Measurements from ENCODE around the gene GRIA4. TPM values are rescaled to one million over a fixed set of nuclear protein-coding genes. Genes with fewer than 3 reads are reported as not detected.

Gene GRIA4
- total and polyA plus RNA-seq, 5 donors = 0.05 to 0.17 TPM; not detected in 3

- DNase-seq (no peak), ATAC-seq (no peak)
- Histone ChIP-seq H3K9me3 (ENCODE audit: control insufficient read depth, low read length) (no peaks in the 10 kb centered on the region), H3K4me3 (ENCODE audit: low read length) (no peak overlapping the region), H3K27ac (ENCODE audit: low read length) (no peak overlapping the region), H3K4me1 (ENCODE audit: control insufficient read depth, insufficient read depth, low read length) (no peaks in the 10 kb centered on the region), H3K27me3 (ENCODE audit: control insufficient read depth, insufficient read depth) (no peaks in the 10 kb centered on the region)
- 87% methylated on average over 1 of the region's 1 CpG for WGBS
- intact Hi-C loops (cut with DNase I) = no loop called here
Observed at GRCh38 chr11:105639527-105639926, 29.7 kb downstream of the GRIA4 start.

DNA sequence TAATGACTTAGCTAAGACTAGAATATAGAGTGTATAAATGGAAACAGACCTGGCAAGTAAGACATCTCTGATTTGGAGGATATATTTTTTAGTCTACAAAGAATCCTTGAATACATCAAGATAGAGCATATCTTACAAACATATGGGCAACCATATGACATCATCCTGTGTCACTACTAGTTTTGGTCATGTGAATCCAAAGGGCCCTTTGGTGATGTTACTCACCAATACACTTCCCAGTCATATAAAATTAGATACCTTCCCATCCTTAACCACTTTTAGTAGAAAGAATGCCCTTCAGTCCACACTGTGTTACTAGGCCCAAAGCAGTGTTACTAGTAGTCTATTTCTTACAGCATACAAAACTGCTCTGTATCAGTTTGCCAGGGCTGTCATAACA lies 31.6 kb downstream of the GRIA4 start:
- H3K4me1 ChIP-seq (ENCODE audit: control insufficient read depth, insufficient read depth, low read length) = no peaks in the 10 kb centered on the region
- DNase-seq = no peak
- intact Hi-C loops (cut with DNase I) = no loop called here

DNA sequence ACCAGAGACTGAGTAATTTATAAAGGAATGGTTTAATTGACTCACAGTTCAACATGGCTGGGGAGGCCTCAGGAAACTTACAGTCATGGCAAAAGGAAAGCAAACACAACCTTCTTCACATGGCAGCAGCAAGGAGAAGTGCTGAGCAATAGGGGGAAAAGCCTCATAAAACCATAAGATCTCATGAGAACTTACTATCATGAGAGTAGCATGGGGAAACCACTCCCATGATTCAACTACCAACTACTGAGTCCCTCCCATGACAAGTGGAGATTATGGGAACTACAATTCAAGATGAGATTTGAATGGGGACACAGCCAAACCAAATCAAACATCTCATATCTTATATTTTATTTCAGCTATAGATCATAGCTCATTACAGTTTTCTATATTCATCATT lies 33.0 kb downstream of the GRIA4 start:
- DNase-seq (no peak), ATAC-seq (no peak)

More for the DNA sequence above, 31.6 kb downstream of the GRIA4 start:
- Histone ChIP-seq H3K9me3 (ENCODE audit: control insufficient read depth, low read length) (no peaks in the 10 kb centered on the region), H3K27me3 (ENCODE audit: control insufficient read depth, insufficient read depth) (no peaks in the 10 kb centered on the region), H3K4me3 (ENCODE audit: low read length) (no peak overlapping the region), H3K27ac (ENCODE audit: low read length) (no peak overlapping the region)
- no peak for ATAC-seq

DNA sequence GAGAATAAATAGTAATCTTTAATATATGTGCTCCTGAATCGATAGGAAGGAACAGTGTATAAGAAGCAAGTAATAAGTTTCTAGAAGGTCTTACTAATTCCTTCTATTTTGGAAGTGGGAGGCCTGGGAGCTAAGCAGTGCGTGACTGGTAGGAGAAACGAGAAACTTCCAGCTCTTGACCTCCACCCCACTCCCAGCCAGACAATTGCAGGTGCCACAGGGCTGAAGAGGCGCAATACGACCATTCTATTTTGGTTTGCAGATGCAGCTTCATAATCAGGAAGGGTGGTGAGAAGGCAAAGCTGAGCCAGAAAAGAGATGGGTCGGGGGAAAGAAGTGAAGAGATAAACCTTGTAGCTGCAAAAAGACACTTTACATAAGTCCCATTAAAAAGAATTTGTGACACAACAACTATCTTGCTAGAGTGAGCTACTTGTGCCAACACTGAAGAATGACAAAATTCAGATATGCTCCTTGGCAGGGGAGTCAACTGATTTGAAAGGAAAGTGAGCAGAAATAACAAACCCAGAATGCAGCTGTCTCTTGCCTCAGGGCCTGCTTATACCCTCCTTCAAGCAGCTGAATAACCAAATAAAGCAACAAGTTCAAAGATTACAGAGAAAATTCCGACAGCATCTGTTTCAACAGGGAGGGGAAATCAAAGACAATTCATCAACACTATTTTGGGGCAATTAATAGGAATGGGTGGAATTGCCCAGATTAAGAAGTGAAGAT lies 35.1 kb downstream of the GRIA4 start:
- no peaks in the 10 kb centered on the region for H3K9me3 ChIP-seq (ENCODE audit: control insufficient read depth, low read length)
- no peaks in the 10 kb centered on the region for H3K27me3 ChIP-seq (ENCODE audit: control insufficient read depth, insufficient read depth)
- intact Hi-C loops (cut with DNase I) = no loop called here
- ATAC-seq = no peak
- DNase-seq = no peak
- 46% methylated on average over 7 of the region's 7 CpGs for WGBS
- no peak overlapping the region for H3K4me3 ChIP-seq (ENCODE audit: low read length)
- no peaks in the 10 kb centered on the region for H3K4me1 ChIP-seq (ENCODE audit: control insufficient read depth, insufficient read depth, low read length)
- no peak overlapping the region for H3K27ac ChIP-seq (ENCODE audit: low read length)

More for the DNA sequence above, 33.0 kb downstream of the GRIA4 start:
- Histone ChIP-seq H3K4me3 (ENCODE audit: low read length) (no peak overlapping the region), H3K4me1 (ENCODE audit: control insufficient read depth, insufficient read depth, low read length) (no peaks in the 10 kb centered on the region), H3K9me3 (ENCODE audit: control insufficient read depth, low read length) (no peaks in the 10 kb centered on the region), H3K27me3 (ENCODE audit: control insufficient read depth, insufficient read depth) (no peaks in the 10 kb centered on the region), H3K27ac (ENCODE audit: low read length) (no peak overlapping the region)
- intact Hi-C loops (cut with DNase I) = no loop called here

- Histone ChIP-seq H3K4me1 (ENCODE audit: control insufficient read depth, insufficient read depth, low read length) (no peaks in the 10 kb centered on the region), H3K27me3 (ENCODE audit: control insufficient read depth, insufficient read depth) (no peaks in the 10 kb centered on the region), H3K27ac (ENCODE audit: low read length) (no peak overlapping the region), H3K4me3 (ENCODE audit: low read length) (no peak overlapping the region), H3K9me3 (ENCODE audit: control insufficient read depth, low read length) (no peaks in the 10 kb centered on the region)
- WGBS = 74% methylated on average over 1 of the region's 1 CpG
- ATAC-seq (no peak), DNase-seq (no peak)
- intact Hi-C loops (cut with DNase I) = no loop called here
Observed at GRCh38 chr11:105647780-105648179, 37.9 kb downstream of the GRIA4 start.

DNA sequence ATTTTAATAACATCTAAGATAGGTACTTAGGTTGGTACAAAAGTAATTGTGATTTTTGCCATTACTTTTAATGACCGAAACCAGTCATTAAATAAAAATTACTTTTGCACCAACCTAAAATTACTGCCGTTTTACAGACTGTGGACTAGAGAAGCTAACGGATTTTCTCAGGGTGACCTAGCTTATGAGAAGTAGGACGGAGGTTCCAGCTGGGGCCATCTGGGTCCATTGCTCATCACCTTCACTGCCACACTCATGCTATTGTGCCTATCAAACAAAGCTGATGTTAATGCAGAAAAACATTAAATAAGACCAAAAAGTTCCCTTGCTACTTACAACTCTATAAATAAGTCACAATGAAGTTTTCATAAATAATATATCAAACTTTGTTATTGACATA lies 38.9 kb downstream of the GRIA4 start:
- 76% methylated on average over 4 of the region's 4 CpGs for WGBS
- no peak for ATAC-seq
- no peak overlapping the region for H3K27ac ChIP-seq (ENCODE audit: low read length)
- no peak for DNase-seq
- intact Hi-C loops (cut with DNase I) = no loop called here
- no peaks in the 10 kb centered on the region for H3K27me3 ChIP-seq (ENCODE audit: control insufficient read depth, insufficient read depth)
- H3K4me3 ChIP-seq (ENCODE audit: low read length) = no peak overlapping the region
- no peaks in the 10 kb centered on the region for H3K9me3 ChIP-seq (ENCODE audit: control insufficient read depth, low read length)
- no peaks in the 10 kb centered on the region for H3K4me1 ChIP-seq (ENCODE audit: control insufficient read depth, insufficient read depth, low read length)

DNA sequence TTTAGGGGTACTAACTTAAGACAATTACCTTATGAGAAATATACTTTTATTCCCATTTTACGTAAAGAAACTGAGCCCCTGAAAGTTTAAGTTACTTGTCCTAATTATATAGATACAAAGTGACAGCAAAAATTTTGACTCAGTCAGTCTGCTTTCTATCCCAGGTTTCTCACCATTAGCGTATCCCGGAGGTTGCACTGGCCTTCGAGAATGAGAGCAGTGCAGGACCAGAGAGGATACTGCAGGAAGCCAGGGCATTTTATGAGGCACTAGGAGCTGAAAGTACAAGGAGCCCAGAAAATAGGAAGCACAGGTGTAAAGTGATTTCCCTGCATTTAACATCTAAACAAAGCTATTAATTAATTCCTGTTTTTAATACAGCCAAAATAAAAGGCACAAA lies 55.4 kb downstream of the GRIA4 start:
- no peaks in the 10 kb centered on the region for H3K27me3 ChIP-seq (ENCODE audit: control insufficient read depth, insufficient read depth)
- no peaks in the 10 kb centered on the region for H3K4me1 ChIP-seq (ENCODE audit: control insufficient read depth, insufficient read depth, low read length)
- H3K27ac ChIP-seq (ENCODE audit: low read length) = no peak overlapping the region
- 77% methylated on average over 4 of the region's 4 CpGs for WGBS
- no peaks in the 10 kb centered on the region for H3K9me3 ChIP-seq (ENCODE audit: control insufficient read depth, low read length)
- ATAC-seq (no peak), DNase-seq (no peak)
- H3K4me3 ChIP-seq (ENCODE audit: low read length) = no peak overlapping the region
- intact Hi-C loops (cut with DNase I) = no loop called here

- Histone ChIP-seq H3K9me3 (ENCODE audit: control insufficient read depth, low read length) (no peaks in the 10 kb centered on the region), H3K27me3 (ENCODE audit: control insufficient read depth, insufficient read depth) (no peaks in the 10 kb centered on the region), H3K4me1 (ENCODE audit: control insufficient read depth, insufficient read depth, low read length) (no peaks in the 10 kb centered on the region), H3K4me3 (ENCODE audit: low read length) (no peak overlapping the region), H3K27ac (ENCODE audit: low read length) (no peak overlapping the region)
- no peak for ATAC-seq
- intact Hi-C loops (cut with DNase I) = no loop called here
- 90% methylated on average over 1 of the region's 1 CpG for WGBS
- DNase-seq = no peak
Observed at GRCh38 chr11:105667441-105667840, 57.6 kb downstream of the GRIA4 start.

DNA sequence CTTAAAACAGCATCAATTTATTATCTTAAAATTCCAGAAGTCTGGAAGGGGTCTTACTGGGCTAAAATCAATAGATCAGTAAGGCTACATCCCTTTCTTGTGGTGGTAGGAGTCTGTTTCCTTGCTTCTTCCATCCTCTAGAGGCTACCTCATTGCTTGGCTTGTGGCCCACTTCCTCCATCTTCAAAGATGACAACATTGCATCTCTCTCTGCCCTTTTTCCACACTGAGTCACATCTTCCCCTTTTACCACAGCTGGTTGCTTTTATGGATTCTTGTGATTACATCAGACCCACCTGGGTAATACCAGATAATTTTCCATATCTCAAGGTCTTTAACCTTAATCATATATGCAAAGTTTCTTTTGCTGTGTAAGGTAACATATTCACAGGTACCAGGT lies 60.9 kb downstream of the GRIA4 start:
- Histone ChIP-seq H3K9me3 (ENCODE audit: control insufficient read depth, low read length) (no peaks in the 10 kb centered on the region), H3K4me3 (ENCODE audit: low read length) (no peak overlapping the region), H3K27ac (ENCODE audit: low read length) (no peak overlapping the region), H3K4me1 (ENCODE audit: control insufficient read depth, insufficient read depth, low read length) (no peaks in the 10 kb centered on the region), H3K27me3 (ENCODE audit: control insufficient read depth, insufficient read depth) (no peaks in the 10 kb centered on the region)
- DNase-seq (no peak), ATAC-seq (no peak)
- intact Hi-C loops (cut with DNase I) = no loop called here

- Histone ChIP-seq H3K27ac (ENCODE audit: low read length) (no peak overlapping the region), H3K4me3 (ENCODE audit: low read length) (no peak overlapping the region), H3K27me3 (ENCODE audit: control insufficient read depth, insufficient read depth) (no peaks in the 10 kb centered on the region), H3K4me1 (ENCODE audit: control insufficient read depth, insufficient read depth, low read length) (no peaks in the 10 kb centered on the region), H3K9me3 (ENCODE audit: control insufficient read depth, low read length) (no peaks in the 10 kb centered on the region)
- ATAC-seq (no peak), DNase-seq (peak in 1 of 3 donors; percentile 47)
- intact Hi-C loops (cut with DNase I) = no loop called here
- 20% methylated on average over 3 of the region's 3 CpGs for WGBS
Observed at GRCh38 chr11:105673089-105673488, 63.2 kb downstream of the GRIA4 start.

DNA sequence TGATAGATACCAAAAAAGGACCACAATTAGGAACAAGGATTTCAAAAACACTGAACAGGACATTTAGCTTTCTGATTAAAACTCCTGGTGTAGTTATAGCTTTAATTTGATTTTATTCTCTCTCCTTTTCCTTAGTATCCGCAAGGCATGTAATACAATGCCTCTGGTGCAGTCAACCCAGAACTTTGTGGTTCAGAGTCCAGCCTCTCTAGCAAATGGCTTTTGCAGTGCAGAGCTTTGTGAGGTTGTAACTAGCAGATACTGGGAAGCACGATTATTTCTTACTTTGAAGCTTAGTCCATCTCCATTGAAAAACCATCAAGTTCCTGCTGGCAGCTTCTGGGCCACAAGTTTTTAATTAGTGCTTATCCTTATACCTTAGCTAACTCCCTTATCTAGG lies 79.8 kb downstream of the GRIA4 start:
- no peak overlapping the region for H3K4me3 ChIP-seq (ENCODE audit: low read length)
- H3K27me3 ChIP-seq (ENCODE audit: control insufficient read depth, insufficient read depth) = no peaks in the 10 kb centered on the region
- H3K4me1 ChIP-seq (ENCODE audit: control insufficient read depth, insufficient read depth, low read length) = no peaks in the 10 kb centered on the region
- no peak for ATAC-seq
- intact Hi-C loops (cut with DNase I) = no loop called here
- no peak overlapping the region for H3K27ac ChIP-seq (ENCODE audit: low read length)
- no peaks in the 10 kb centered on the region for H3K9me3 ChIP-seq (ENCODE audit: control insufficient read depth, low read length)
- 66% methylated on average over 2 of the region's 2 CpGs for WGBS
- no peak for DNase-seq

- Histone ChIP-seq H3K27ac (ENCODE audit: low read length) (no peak overlapping the region), H3K27me3 (ENCODE audit: control insufficient read depth, insufficient read depth) (no peaks in the 10 kb centered on the region), H3K4me3 (ENCODE audit: low read length) (no peak overlapping the region), H3K4me1 (ENCODE audit: control insufficient read depth, insufficient read depth, low read length) (no peaks in the 10 kb centered on the region), H3K9me3 (ENCODE audit: control insufficient read depth, low read length) (no peaks in the 10 kb centered on the region)
- DNase-seq (no peak), ATAC-seq (no peak)
- intact Hi-C loops (cut with DNase I) = no loop called here
- WGBS = 53% methylated on average over 1 of the region's 1 CpG
Observed at GRCh38 chr11:105690467-105690866, 80.6 kb downstream of the GRIA4 start.
